Calu3 (cell line): ENCODE measurements around the gene MSMP. TPM values are rescaled to one million over a fixed set of nuclear protein-coding genes. Genes with fewer than 3 reads are reported as not detected.

ENCODE experiments used
- BruUV-seq: library from RNA; stranded (reverse); fragments of 400-500 nt; replicated peaks from 2 replicates; lab custom pipeline; 2021; lab: Mats Ljungman, UMichigan
- CTCF ChIA-PET: fragments of 300-600 bp; sonication (Branson Sonifier 250); formaldehyde crosslinking; loops from one replicate; lab custom pipeline; 2022; ENCODE audit warnings: antibody characterized with exemption; lab: Charles Lee
- DNase-seq: peaks from one replicate; pipeline ENCODE4 v3.0.0; 2022
- H3K27ac Mint-ChIP-seq: one replicate; pipeline ENCODE4 v1.8.0; 2022; ENCODE audit warnings: mixed read lengths; ENCODE audit not compliant: unreplicated experiment
- H3K27me3 Mint-ChIP-seq: one replicate; pipeline ENCODE4 v1.8.0; 2022; ENCODE audit warnings: mixed read lengths; ENCODE audit not compliant: unreplicated experiment
- H3K36me3 Mint-ChIP-seq: one replicate; pipeline ENCODE4 v1.8.0; 2022; ENCODE audit warnings: mild to moderate bottlenecking, moderate library complexity, mixed read lengths; ENCODE audit not compliant: insufficient read depth, unreplicated experiment
- H3K4me1 Mint-ChIP-seq: one replicate; pipeline ENCODE4 v1.8.0; 2022; ENCODE audit warnings: mild to moderate bottlenecking, low read depth, mixed read lengths; ENCODE audit not compliant: unreplicated experiment
- H3K4me3 Mint-ChIP-seq: one replicate; pipeline ENCODE4 v1.8.0; 2022; ENCODE audit warnings: mild to moderate bottlenecking, low read depth, moderate library complexity, mixed read lengths; ENCODE audit not compliant: unreplicated experiment
- H3K9me3 Mint-ChIP-seq: one replicate; pipeline ENCODE4 v1.8.0; 2022; ENCODE audit warnings: low read depth, mixed read lengths; ENCODE audit not compliant: unreplicated experiment
- intact Hi-C: fragments of 100-400 bp; cut with micrococcal nuclease; formaldehyde crosslinking; loops from one replicate; pipeline ENCODE4 v1.10.0; 2022; ENCODE audit not compliant: unreplicated experiment
- total RNA-seq: library from RNA; stranded (reverse); gene quantifications from 2 replicates; pipeline ENCODE4 v1.2.3, GENCODE V29; 2022
- TF ChIP-seq, protein P1 (sequence below): fragments of 200-600 bp; IDR thresholded peaks from one replicate; pipeline ENCODE4 v1.8.0; 2022; ENCODE audit warnings: antibody characterized with exemption; ENCODE audit not compliant: unreplicated experiment

MSMP gene
- total RNA-seq, 1 experiment from 2014 or later, result not detected

DNA sequence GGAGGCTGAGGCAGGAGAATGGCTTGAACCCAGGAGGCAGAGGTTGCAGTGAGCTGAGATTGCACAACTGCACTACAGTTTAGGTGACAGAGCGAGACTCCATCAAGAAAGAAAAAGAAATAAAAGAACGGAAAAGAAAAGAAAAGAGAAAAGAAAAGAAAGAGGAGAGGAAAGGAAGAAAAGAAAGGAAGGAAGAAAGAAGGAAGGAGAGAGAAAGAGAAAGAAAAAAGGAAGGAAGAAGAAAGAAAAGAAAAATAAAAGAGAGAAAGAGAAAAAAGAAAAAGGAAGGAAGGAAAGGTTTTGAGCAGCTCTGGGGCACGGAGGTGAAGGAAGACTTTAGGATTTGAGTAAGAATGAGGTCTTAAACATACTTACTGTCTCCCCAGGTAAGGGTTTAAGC is 40.5 kb downstream of the MSMP start:
- CTCF ChIA-PET, result no interaction called here
- H3K36me3 Mint-ChIP-seq, result peaks cover 54% of the 10 kb centered on the region
- no peaks in the 10 kb centered on the region for H3K27me3 Mint-ChIP-seq

DNA sequence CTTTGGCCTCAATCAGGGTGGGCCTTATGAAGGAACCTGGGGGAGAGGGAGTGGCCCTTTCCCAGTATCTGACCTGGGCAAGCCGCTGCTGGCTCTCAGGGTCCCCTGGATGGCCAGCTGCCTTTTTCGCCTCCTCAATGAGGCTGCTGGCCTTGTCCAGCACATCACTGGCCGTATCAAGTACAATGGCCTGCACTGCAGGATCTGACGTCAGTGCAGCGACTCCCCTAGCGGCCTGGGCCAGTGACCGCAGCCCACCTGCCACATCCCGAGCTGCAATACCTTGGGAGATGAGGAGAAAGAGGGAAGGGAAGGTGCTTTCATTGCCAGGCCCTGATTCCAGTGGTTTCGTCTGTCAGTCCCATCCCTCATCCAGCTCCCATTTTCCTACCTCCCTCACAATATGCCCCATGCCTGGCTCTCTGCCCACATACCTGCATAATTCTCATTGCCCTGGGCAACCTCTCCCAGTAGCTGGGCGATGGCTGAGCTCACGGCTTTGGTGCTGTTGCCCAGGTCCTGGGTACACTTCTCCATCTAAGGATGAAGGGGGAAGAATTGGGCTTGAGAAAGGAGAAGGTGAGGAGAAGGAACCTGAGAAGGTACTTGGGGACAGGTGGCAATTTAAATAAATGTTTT is 41.2 kb downstream of the MSMP start:
- Mint-ChIP-seq H3K36me3 (peaks cover 55% of the 10 kb centered on the region), H3K27me3 (no peaks in the 10 kb centered on the region), H3K4me1 (no peaks in the 10 kb centered on the region), H3K27ac (no peak overlapping the region), H3K9me3 (no peaks in the 10 kb centered on the region), H3K4me3 (no peak overlapping the region)
- intact Hi-C loops, result no loop called here
- CTCF ChIA-PET, result no interaction called here
- no peak for DNase-seq
- no TSS peak for BruUV-seq
- TF ChIP-seq, protein P1, sequence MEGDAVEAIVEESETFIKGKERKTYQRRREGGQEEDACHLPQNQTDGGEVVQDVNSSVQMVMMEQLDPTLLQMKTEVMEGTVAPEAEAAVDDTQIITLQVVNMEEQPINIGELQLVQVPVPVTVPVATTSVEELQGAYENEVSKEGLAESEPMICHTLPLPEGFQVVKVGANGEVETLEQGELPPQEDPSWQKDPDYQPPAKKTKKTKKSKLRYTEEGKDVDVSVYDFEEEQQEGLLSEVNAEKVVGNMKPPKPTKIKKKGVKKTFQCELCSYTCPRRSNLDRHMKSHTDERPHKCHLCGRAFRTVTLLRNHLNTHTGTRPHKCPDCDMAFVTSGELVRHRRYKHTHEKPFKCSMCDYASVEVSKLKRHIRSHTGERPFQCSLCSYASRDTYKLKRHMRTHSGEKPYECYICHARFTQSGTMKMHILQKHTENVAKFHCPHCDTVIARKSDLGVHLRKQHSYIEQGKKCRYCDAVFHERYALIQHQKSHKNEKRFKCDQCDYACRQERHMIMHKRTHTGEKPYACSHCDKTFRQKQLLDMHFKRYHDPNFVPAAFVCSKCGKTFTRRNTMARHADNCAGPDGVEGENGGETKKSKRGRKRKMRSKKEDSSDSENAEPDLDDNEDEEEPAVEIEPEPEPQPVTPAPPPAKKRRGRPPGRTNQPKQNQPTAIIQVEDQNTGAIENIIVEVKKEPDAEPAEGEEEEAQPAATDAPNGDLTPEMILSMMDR, result no peak

More for the DNA sequence above, 40.5 kb downstream of the MSMP start:
- no TSS peak for BruUV-seq
- DNase-seq, result no peak
- Mint-ChIP-seq H3K9me3 (no peaks in the 10 kb centered on the region), H3K4me1 (no peaks in the 10 kb centered on the region), H3K4me3 (no peak overlapping the region), H3K27ac (no peak overlapping the region)
- TF ChIP-seq, protein P1, result no peak
- intact Hi-C loops, result no loop called here

GRCh38 chr9:35711501-35712428 is 42.3 kb downstream of the MSMP start:
- CTCF ChIA-PET, result no interaction called here
- no peaks in the 10 kb centered on the region for H3K9me3 Mint-ChIP-seq
- H3K4me1 Mint-ChIP-seq, result no peaks in the 10 kb centered on the region
- no peaks in the 10 kb centered on the region for H3K27me3 Mint-ChIP-seq
- intact Hi-C loops, result no loop called here
- TF ChIP-seq, protein P1, result no peak
- H3K36me3 Mint-ChIP-seq, result peaks cover 54% of the 10 kb centered on the region
- no peak for DNase-seq
- H3K27ac Mint-ChIP-seq, result no peak overlapping the region
- H3K4me3 Mint-ChIP-seq, result no peak overlapping the region
- BruUV-seq, result no TSS peak

DNA sequence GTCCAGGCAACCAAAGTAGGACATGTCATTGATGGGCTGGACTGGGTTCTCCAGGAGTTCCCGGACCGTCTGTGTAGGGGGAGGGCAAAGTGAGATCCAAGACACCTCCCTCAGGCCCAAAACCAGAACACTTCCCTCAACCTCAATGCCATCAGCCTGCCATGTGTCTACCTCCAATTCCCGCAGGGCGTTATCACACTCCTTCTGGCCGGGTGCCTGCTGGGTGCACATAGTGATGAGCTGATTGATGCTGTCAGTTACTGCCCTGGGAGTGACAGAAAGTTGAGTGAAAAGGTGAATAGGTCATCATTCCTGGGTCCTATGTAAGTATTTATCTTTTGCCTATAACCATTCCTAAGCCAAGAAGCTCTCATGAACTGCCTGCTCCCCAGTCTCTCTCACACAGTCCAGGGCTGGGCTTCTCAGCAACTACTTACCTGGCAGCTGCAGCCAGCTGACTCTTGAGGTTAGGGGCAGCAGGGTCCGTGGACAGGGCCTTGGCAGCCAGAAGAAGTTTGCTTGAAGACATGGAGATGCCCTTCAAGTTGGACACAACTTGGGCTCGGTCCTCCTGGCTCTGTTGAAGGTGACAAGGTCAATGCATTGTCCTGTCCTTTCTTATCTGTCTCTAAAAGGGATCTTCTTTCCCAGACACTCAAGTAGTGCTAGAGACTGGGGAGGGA is 43.1 kb downstream of the MSMP start:
- BruUV-seq, result no TSS peak
- Mint-ChIP-seq H3K36me3 (peaks cover 49% of the 10 kb centered on the region), H3K4me1 (no peaks in the 10 kb centered on the region), H3K27ac (no peak overlapping the region), H3K9me3 (no peaks in the 10 kb centered on the region), H3K4me3 (no peak overlapping the region), H3K27me3 (no peaks in the 10 kb centered on the region)
- TF ChIP-seq, protein P1, result no peak
- CTCF ChIA-PET, result no interaction called here
- intact Hi-C loops, result no loop called here
- no peak for DNase-seq
